Fibroblast of skin of back (primary cell): ENCODE results near the gene MAP3K4.
A peak's percentile ranks its signal among the peaks of the same experiment; 100 is the strongest.

Source experiments
- DNase-seq: peaks from one replicate; pipeline ENCODE4 v3.0.0-alpha.2; 2013

The MAP3K4 gene

DNA sequence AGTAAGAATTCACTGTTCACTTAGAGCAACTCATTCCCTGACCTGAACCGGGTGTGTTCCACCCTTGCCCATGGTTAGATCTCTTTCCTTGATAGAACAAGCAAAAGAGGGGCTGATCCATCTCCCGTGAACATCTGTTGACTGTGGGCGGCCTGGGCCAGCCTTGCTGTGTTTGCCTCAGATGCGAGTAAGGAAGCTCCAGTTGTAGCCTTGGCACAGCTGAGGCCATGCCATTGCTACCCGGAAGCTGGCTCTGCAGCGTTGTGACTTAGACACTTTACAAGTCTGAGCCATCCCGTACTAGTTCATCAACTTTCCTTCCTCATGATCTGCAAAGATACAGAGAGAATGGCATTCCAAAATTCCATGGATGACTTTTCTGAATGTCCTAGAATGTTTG lies 139.0 kb downstream of the MAP3K4 start:
- no peak for DNase-seq

DNA sequence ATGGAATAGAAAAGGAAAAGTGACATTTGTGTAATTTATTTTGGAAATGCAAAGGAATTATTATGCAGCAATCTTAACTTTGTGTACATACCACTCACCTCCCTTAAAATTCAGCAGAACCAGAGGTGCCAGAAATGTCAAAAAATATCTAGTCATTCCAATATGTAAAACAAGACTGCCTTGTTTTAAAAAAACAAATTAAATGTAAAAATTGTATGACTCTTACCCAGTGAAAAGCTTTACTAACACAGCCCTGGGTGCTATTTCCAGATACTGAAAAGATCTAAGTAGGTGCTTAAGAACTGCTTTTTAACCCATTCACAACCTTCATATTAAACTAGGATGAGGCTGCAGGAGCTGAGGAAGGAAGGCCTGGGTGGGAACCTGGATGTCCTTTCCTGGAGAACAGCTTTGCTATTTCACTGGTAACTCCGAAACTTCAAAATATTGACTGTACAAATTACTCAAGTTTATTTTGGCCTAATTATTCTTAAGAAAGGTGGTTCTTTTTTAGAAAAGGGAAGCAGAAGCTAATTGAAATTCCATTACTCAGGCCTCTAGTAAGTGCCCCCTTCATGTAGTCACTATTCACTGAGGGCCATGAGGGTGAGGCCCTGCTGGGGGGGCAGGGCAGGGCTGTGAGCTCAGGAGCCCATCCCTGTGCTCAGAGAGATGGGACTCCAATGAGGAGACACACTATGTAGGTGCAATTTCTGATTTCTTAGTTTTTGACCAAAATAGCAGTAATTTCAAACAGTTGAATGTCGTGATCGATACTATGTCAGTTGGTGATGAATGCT lies 139.6 kb downstream of the MAP3K4 start:
- DNase-seq, result no peak

DNA sequence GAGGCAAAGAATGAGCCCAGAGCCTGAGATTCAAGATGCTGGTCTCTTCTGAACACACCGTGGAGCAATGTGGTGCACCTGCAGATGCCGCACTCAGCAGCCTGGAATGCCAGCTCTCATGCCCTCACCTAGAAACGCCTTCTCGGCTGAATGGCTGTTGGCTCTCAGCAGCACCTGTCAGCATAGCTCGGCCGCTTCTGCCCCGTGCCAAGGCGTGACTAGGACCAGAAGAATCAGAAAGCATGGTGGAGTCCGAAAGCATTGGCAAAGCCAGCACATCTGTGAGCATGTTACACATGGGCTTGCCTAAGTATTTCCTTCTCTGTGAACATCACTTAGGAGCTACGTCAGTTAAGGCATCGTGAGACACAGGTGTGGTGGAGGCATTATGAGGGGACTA lies 140.8 kb downstream of the MAP3K4 start:
- DNase-seq, result no peak

DNA sequence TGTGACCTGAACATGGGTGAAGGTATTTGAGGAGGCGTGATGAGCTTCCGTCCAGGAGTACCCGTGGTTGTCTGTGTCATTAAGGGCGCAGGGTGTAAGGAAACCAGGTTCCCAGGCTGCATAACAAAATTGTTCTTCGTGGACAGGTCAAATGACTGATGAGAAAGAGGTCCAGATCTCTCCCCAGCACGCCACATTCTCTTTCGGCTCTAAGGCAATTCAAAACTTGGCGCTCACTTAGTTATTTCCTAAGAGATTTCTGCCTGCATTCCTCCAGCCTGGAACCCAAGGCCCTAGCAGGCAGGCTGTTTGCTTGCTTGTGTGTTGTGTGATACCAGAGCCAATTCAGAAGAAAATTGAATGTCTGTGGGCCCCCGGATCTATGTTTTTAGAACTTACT lies 142.4 kb downstream of the MAP3K4 start:
- no peak for DNase-seq

DNA sequence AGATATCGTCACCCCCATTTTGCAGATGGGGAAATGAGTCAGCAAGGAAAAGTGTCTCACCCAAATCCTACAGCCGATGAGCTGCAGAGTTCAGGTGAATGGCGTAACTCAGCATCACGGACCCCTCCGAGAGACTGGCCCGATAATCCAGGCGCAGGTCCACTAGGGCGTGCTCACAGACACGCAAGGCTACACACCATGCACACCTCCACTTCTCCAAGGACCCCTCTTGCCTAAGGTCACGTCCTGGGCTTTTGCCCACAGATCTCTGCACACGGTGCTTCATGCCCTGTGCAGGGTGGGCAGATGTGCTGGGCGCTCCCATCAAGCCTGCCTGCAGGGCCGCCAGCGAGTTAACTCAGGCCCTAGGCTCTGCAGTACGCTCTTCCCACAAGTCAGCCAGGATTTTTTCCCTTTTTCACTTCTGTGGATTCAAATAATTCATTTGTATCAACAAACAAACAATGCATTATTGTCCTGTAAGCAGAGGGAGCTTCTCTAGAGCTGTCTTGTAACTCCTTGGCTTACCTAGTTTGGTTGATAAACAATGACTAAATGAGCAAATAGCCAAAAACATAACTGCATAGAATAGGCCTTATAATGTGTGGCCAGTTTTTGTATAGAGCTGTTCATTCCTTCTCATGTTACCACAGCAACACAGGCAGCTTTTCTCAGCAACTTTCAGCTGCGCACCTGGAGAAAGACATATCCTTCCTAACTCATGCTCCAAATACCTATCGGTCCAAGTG lies 143.2 kb downstream of the MAP3K4 start:
- no peak for DNase-seq

DNA sequence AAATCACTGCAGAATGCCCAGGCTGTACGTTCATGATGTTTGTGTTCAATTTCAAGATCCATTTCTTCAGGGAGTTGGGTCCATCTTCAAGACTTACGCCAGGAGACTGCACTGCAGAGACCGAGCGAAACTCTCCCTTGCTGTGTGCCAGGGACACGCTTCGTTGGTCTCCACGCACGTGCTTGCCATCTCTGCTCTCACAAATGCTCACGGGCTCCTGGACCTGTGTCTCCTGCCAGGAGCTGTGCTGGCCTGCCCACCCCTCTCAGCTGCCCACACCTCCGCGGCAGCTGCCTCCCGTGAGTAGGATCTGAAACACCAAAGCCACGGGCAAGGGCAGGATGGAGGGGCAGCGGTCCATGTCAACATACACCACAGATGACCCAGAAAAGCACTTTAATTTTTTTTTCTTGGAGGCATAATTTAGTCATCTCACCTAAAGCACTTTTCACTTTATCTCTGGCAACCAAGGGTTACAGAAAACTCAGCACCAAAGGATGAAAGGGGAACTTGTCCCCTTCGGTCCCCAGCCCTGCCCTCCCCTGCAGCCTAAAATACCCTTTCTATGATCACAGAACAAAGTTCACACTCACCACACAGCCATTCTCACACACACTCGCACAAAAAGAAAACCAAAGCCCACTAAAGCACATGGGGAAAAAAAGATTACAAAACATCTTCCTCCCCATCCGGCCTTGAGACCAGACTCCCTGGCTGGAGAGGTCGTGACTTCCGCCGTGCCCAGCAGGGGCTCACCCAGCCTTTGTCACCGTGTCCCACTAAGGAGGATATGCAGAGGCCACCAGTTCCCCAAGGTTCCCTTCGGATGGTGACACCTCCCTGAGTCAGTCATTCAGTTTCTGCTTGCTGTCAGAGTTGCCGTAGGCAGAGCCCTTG lies 144.4 kb downstream of the MAP3K4 start:
- DNase-seq, result no peak

DNA sequence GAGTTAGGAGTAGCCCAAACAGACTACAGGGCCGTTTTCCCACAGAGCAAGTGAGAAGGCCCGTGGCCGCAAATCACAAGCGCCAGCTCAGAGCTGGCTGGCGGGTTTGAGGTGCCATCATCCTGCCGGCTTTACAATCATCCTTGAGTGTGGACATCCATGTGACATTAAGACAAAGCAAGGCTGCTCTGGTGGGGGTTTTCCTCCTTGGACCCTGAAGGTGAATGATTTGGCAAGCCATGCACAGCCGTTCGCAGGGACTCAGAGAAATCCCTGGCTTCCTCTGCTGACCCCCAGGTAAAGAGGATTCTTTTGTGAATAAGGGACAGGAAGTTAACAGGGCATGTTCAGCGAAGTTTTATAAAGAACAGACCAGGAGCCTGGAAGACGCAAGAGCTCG lies 145.1 kb downstream of the MAP3K4 start:
- no peak for DNase-seq

DNA sequence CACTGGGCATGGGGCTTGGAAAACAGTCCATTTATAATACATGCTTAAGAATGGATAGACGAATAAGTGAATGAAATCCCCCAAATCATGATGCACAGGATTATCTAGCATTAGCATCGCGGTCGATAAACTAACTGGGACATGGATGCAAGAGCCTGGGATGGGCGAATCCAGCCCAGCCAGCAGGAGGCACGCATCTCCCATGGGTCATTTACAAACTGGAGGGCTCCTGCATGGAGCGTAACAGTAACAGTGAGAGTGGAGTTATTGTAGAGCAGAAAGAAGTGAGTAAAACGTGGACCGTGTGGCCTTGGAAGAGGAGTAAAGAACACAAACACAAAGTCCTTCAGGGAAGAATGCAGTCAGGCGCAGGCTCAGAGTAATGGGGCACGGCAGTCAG lies 145.8 kb downstream of the MAP3K4 start:
- no peak for DNase-seq

DNA sequence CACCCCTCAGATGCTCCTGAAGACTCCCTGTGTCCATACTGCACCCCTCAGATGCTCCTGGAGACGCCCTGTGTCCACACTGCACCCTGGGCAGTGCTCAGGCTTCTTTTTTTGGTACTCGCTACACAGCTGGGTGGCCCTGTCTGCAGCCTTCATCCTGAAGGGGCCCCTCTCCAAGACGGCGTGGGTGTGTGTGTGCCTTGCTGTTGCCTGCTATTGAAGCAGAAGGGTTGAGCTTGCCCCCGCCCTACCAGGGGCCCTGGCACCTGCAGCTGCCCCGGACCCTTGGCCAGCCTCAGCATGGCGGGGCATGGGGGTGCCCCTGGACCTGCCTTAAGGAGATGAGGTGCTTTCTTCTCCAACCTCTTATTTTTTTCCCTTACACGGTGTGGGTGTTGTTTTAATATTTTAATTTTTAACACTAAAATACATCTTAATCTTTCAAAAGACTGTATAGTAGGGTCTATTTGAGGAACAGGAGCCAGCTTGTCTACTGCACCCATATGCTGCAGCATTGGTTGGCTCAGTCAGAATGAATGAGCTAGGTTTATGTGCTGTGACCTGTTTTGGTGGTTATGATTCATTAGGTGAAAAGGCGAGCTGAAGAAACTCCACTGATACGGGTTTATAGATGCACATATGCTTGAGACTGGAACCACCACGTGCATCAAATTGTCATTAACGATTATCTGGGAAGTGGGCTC lies 146.4 kb downstream of the MAP3K4 start:
- no peak for DNase-seq

DNA sequence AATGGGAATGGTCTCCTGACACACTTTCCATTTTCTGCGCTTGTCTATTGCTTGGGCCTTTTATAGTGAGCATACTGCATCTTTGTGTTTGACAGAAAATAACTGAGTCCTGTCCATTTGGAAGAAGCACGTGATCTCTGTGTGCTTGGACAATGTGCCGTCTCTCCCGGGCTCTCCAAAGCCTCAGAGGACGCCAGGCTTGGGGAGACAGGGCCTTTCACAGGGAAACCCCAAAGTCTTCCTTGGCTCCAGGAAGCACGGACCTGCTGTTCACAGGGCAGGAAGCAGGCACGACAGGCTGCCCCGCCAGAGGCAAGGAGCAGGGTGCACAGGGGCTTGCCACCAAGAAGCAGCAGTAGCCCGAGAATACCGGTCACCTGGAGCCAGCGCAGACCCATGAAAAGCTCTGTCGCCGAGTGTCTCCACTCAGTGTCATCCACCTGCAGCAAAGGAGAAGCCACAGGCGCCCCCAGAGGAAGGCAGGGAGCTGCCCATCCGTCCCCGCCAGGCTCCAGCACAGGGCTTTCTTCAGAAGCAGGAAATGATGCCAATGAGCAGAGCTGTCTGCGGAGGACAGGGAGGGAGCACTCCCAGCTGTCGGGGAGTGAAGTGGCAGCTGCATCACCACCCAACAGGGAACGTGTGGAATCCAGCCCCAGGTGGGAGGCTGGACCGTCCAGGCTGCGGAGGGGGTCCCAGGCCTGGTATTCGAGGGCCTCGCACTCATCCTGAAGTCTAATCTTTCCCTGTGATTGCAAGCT lies 147.2 kb downstream of the MAP3K4 start:
- DNase-seq, result no peak

DNA sequence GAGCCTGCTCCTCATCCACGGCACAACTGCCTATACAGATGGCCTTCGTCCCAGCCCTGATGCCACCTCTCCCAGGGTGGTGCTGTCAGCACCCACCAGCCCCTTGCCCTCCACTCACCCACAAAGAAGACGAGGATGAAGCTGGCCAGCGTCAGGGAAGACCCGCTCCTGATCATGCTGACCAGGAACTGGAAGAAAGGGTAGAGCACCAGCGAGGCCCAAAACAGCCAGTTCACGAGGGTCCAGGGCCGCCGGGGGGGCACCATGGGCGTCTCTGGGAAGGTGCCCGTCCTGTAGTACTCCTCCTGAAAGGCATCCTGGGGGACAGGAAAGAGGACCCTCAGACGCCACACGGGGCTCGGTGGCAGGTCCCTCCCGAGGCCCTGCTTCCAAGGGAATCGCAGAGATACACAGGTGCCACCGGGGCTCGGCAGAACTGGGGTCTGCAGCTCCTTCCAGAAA lies 147.8 kb downstream of the MAP3K4 start:
- DNase-seq, result no peak

DNA sequence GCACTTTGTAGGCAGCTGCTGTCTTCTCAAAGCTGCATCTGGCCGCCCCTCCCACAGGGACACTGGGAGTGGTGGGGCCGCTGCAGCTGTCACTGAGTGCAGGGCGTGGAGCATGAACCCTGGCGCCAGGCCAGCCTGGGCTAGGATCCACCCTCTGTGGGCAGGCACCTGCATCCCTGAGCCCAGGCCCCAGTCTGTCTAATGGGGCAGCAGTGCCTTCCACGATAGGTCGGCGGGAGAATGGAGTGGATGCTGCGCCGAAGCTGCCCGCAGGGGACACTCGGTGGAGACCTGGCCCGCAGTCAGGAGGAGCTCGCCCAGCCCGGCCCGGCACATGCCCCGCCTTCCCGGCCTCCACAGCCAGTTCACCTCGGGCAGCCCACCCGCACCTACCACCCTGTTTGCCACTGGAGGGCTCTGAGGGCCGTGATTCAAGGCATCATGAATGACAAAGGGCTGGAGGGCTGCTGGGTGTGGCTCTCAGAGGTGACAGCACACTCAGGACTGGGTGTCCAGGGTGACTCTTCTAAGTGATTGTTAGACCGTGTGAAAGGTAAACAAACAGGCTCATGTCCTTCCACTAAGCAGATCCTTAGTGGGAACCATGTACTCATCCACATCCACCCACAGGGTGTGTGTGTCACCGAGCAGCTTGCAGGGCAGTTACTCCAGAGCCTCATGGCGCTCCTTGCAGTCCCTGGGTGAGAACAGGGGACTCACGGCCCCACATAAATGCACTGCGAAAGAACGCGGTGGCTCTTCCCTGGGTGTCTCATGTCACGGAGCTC lies 148.4 kb downstream of the MAP3K4 start:
- DNase-seq, result no peak

DNA sequence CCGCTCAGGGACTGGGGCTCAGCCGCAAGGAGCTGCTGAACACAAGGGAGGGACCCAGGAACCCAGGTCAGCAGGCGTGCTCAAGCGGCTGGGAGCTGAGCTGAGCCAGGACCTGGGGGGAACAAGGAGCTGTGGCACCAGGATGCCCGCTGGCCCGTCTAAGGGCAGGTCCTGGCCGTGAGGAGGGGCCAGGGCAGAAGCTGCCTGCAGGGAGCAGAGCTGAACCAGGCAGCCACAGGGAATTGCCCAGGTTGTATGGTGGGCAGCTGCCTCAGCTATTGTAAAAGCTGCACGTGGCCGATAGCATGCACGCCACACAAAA lies 148.9 kb downstream of the MAP3K4 start:
- no peak for DNase-seq

DNA sequence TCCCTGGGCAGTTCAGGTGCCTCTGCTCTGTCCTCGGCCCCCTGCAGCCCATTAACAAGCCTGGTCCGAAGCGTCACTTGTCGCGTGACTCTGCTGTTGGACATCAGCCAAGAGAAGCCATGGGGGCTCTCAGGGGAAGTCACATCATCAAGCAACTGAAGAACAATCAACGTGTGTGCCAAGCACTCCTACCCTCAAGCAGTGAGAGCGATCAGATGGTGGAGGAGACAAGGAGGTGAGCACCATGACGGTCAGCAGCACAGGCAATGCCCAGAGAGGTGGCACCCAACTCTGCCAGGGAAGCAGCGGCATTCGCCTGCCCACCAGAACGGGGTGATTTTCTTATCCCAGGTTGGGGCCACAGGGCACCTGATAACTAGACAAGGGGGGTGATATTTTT lies 149.6 kb downstream of the MAP3K4 start:
- DNase-seq, result peak; percentile 11

DNA sequence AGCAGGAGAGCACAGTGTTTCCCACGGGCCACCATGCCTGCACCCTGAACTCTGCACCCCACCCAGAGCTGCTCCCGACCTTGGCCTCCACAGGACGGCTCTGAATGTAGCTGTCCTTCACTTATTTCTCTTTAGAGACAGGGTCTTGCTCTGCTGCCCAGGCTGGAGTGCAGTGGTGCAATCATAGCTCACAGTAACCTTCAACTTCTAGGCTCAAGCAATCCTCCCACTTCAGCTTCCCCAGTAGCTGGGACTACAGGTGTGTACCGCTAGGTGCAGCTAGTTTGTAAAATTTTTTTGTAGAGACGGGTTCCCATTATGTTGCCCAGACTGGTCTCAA lies 151.4 kb downstream of the MAP3K4 start:
- no peak for DNase-seq

DNA sequence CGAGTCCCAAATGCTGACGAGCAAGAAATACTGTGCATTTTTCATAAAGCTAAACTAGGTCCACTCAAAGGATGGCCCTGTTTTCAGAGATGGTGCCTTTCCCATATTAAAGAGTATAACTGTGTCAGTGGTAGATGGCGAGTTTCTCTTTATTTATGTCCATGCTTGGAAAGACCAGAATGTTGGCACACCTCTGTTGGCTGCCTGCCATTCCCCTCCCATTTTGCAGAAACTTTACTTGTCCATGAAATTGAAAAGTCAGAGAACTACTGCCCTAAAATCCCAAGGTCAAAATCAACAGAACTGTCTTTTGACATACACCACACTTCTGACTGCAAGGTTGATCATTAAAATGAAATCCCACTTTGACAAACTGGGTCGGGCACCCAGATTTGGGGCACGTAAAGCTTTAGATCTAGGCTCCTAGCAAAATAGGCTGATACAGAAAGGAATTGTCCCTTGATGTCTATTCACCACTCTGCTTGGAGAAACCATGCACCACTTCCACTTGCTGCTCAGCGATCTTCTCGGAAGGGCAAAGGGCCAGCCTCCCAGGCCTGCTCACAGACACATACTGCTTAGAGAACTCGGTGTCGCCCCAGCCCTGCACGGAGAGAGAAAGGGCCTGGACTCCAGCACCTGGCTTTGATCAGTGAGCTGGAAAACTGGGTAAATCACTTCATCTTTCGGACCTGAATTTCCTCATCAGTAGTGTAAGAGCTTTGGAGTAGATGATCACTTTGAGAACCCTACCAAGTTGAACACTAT lies 152.3 kb downstream of the MAP3K4 start:
- no peak for DNase-seq

DNA sequence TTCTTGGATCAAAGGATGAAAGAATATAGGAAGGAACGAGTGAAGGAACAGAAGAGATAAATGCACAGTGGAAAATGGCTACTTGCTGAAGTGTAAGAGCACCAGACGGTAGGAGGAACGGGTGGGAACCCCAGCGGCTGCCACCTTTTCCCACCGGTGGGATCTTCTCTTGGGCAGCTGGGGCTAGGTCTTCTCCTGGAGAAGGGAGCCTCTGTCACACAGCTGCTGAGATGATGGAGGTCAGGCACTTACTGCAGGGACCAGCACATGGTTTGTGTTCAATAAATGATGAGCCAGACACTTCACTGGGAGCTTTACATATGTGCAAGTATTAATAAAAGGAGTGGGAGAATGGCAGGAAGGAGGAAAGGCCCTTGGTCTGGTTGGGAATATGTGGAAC lies 158.6 kb downstream of the MAP3K4 start:
- DNase-seq, result no peak

DNA sequence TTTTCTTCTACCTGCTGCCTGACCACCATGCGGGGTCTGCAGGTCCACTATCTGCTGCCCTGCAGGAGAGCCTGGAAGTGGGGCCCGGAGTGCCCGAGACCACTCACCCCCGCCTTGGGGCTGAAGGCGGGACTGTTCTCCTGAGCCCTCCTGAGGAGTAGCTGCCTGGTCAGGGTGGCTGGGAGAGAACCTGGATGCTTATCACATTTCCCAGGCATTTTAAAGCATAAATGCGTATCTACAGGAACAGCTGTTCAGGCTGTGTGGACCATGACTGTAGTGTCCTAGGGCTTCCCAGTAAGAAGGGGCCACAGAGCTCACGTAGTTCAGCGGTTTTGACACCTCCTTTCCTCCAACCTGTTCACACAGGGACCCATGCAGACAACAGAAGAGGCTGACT lies 159.0 kb downstream of the MAP3K4 start:
- no peak for DNase-seq

DNA sequence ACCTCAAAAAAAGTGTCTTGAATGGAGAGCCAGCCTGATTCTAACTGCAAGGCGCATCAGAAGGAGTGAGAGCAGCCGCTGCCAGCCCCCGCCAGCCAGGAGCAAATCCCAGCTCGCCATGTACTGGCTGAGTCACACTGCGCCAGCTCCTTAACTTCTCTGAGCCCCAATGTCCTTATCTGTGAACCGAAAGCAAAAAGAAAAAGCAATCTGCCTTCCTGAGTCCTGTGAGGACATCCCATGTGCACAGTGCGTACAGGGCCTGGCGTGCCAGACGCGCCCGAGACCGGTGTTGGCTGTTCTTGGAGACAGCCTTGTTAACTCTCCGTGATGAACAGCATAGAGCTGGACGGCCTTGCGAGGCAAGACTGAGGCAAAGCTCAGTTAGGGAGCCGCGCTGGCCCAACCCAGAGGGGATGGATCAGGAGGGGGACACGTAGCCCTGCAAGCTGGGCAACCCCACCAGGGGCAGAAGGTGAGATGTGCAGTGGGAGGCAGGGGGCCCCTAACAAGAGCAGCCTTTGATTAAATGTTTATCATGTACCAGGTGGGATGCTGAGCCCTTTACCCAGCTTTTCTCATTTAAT lies 159.6 kb downstream of the MAP3K4 start:
- no peak for DNase-seq
